B cell (primary cell): ENCODE data around the gene POLR3K. TPM values are rescaled to one million over a fixed set of nuclear protein-coding genes. Genes with fewer than 3 reads are reported as not detected.

ENCODE experiments used
- ATAC-seq: fragments of 200-7000 bp; cut with Tn5 transposase; one replicate; pipeline ENCODE4 v1.10.0; 2021; ENCODE audit warnings: low read depth, mild to moderate bottlenecking, moderate number of reproducible peaks, moderate library complexity
- CTCF ChIA-PET: fragments of 350-600 bp; sonication (Branson Sonifier 250); formaldehyde crosslinking; loops from one replicate; lab custom pipeline; 2021; ENCODE audit warnings: antibody characterized with exemption, inconsistent platforms; lab: Charles Lee
- POLR2A ChIA-PET: fragments of 350-600 bp; sonication (Branson Sonifier 250); formaldehyde crosslinking; loops from one replicate; lab custom pipeline; 2021; ENCODE audit warnings: antibody characterized with exemption; lab: Charles Lee
- DNase-seq: peaks from one replicate; pipeline ENCODE4 v3.0.0; 2013
- H2AFZ ChIP-seq: 2 replicates; pipeline ENCODE4 v1.6.1; 2012; ENCODE audit warnings: mild to moderate bottlenecking, low read depth, low read length; ENCODE audit not compliant: insufficient read depth, poor library complexity, severe bottlenecking
- H3K27ac ChIP-seq, 2 donors: 1 replicate in 1 of 2; 2 replicates in 1 of 2; pipeline ENCODE4 v1.5.1; 2012 to 2013; ENCODE audit warnings: low read length in 2 of 2, mild to moderate bottlenecking in 2 of 2, moderate library complexity in 1 of 2
- H3K27me3 ChIP-seq, 4 experiments: fragments of 200-600 bp in 1 of 4; sonication (generic) in 1 of 4; replicated peaks in 1 of 4; 1 replicate in 2 of 4; 2 replicates in 2 of 4; pipeline versions ENCODE4 v1.6.1 to v1.7.0; 2013 to 2016; ENCODE audit warnings: low read length in 3 of 4, mild to moderate bottlenecking in 2 of 4, mixed read lengths in 1 of 4, moderate library complexity in 1 of 4; ENCODE audit not compliant: insufficient read depth in 4 of 4, control insufficient read depth in 3 of 4; ENCODE audit errors: control extremely low read depth in 1 of 4
- H3K36me3 ChIP-seq, 2 experiments: replicated peaks in 1 of 2; 1 replicate in 1 of 2; 2 replicates in 1 of 2; pipeline versions ENCODE4 v1.6.1 to v1.7.1; 2013; ENCODE audit warnings: low read length in 1 of 2; ENCODE audit not compliant: insufficient read depth in 2 of 2, control insufficient read depth in 1 of 2; ENCODE audit errors: control extremely low read depth in 1 of 2, extremely low read depth in 1 of 2
- H3K4me1 ChIP-seq, 2 donors: fragments of 200-600 bp in 1 of 2; sonication (generic) in 1 of 2; 1 replicate in 1 of 2; 2 replicates in 1 of 2; pipeline versions ENCODE4 v1.5.1 to v1.6.1; 2013 to 2017; ENCODE audit warnings: low read length in 2 of 2; ENCODE audit not compliant: control insufficient read depth in 2 of 2, insufficient read depth in 2 of 2
- H3K4me2 ChIP-seq: replicated peaks from 2 replicates; pipeline ENCODE3; 2012; ENCODE audit warnings: mild to moderate bottlenecking, low read depth, low read length; ENCODE audit not compliant: poor library complexity, severe bottlenecking
- H3K4me3 ChIP-seq, 5 experiments: fragments of 200-600 bp in 1 of 5; sonication (generic) in 1 of 5; 1 replicate in 3 of 5; 2 replicates in 2 of 5; pipeline versions ENCODE4 v1.5.1 to v1.7.0; 2011 to 2016; ENCODE audit warnings: low read length in 4 of 5, mild to moderate bottlenecking in 4 of 5, low read depth in 2 of 5, control low read depth in 1 of 5, moderate library complexity in 1 of 5; ENCODE audit not compliant: insufficient read depth in 1 of 5; ENCODE audit errors: control extremely low read depth in 1 of 5, extremely low read depth in 1 of 5
- H3K79me2 ChIP-seq: fragments of 200-600 bp; sonication (generic); one replicate; pipeline ENCODE4 v1.6.0; 2016; ENCODE audit warnings: low read length; ENCODE audit not compliant: control insufficient read depth, insufficient read depth
- H3K9ac ChIP-seq: fragments of 200-600 bp; sonication (generic); 2 replicates; pipeline ENCODE4 v1.6.1; 2017; ENCODE audit warnings: mild to moderate bottlenecking, low read length, moderate library complexity
- H3K9me3 ChIP-seq, 3 donors: one replicate each; pipeline versions ENCODE4 v1.6.1 to v1.7.1; 2013; ENCODE audit warnings: low read length in 2 of 3; ENCODE audit not compliant: control insufficient read depth in 2 of 3, insufficient read depth in 1 of 3; ENCODE audit errors: control extremely low read depth in 1 of 3
- H4K20me1 ChIP-seq: 2 replicates; pipeline ENCODE4 v1.6.0; 2012; ENCODE audit warnings: mild to moderate bottlenecking, low read length; ENCODE audit not compliant: insufficient read depth, control insufficient read depth, poor library complexity, severe bottlenecking
- H3K27ac Mint-ChIP-seq: one replicate; pipeline ENCODE4 v1.8.0; 2021; ENCODE audit warnings: mixed read lengths
- H3K27me3 Mint-ChIP-seq: one replicate; pipeline ENCODE4 v1.8.0; 2021; ENCODE audit warnings: mixed read lengths
- H3K4me1 Mint-ChIP-seq: one replicate; pipeline ENCODE4 v1.8.0; 2021; ENCODE audit warnings: mixed read lengths
- H3K4me3 Mint-ChIP-seq: one replicate; pipeline ENCODE4 v1.8.0; 2021; ENCODE audit warnings: mixed read lengths
- H3K9me3 Mint-ChIP-seq: one replicate; pipeline ENCODE4 v1.8.0; 2022; ENCODE audit warnings: mixed read lengths; ENCODE audit not compliant: insufficient read depth
- CTCF ChIP-seq: fragments of 200-600 bp; IDR thresholded peaks from one replicate; pipeline ENCODE4 v1.8.0; 2022; ENCODE audit warnings: antibody characterized with exemption, mild to moderate bottlenecking
- EZH2 ChIP-seq: IDR thresholded peaks from 2 replicates; pipeline ENCODE4 v1.6.1; 2012; ENCODE audit warnings: borderline replicate concordance, low read depth, mild to moderate bottlenecking, moderate library complexity, low read length; ENCODE audit not compliant: insufficient read depth, poor library complexity, severe bottlenecking
- WGBS: methylation state at CpG from one replicate; pipeline ENCODE4 v1.1.5; 2013; ENCODE audit warnings: missing lambda C conversion rate; ENCODE audit not compliant: insufficient coverage; 5-methylcytosine and 5-hydroxymethylcytosine counted together
- intact Hi-C: fragments of 100-400 bp; cut with micrococcal nuclease; formaldehyde crosslinking; loops from one replicate; pipeline ENCODE4 v1.10.0; 2022
- polyA plus RNA-seq: library from polyadenylated mRNA; depleted of rRNA; stranded (reverse); fragments of >200 nt; gene quantifications from 2 replicates; pipeline ENCODE4 v1.2.3, GENCODE V29; 2012
- total RNA-seq, 2 donors: library from RNA; stranded (reverse); fragments of 120-200 nt in 1 of 2; gene quantifications; 1 replicate in 1 of 2; 2 replicates in 1 of 2; pipeline versions ENCODE4 v1.2.3 to v1.2.4, GENCODE V29; 2013 to 2022

POLR3K gene
- total and polyA plus RNA-seq, 2 donors (not counting 1 experiment from before 2014, with no cell fraction given): 26.3 to 34.9 TPM

DNA sequence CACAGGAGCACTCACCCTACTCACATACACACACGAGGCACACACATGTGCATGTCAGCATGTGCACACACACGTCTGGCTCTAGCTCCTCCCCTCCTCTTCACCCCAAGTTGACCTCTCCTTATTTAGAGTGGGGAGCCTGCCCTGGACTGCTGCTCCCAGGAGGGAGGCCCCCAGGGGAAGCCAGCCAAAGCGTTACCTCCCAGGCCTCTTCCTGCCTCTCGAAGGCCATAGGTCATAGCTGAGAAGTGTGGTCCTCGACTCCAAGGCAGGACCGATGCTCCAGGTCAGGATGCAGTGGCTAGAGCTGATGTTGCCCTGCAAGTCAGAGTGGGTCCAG lies 18.8 kb downstream of the POLR3K start:
- ChIA-PET CTCF (interaction anchor here (1.4 to 1.9 kb wide), 3 partner anchors 19 to 72 kb away, joined by 5 to 8 read pairs (median 6); partner anchors contain the start of genes POLR3K and SNRNP25), POLR2A (interaction anchor here (0.7 to 1.6 kb wide), 2 partner anchors 15 to 19 kb away, joined by 3 to 5 read pairs; partner anchors contain the start of genes POLR3K and SNRNP25)
- Mint-ChIP-seq H3K9me3 (no peaks in the 10 kb centered on the region), H3K4me3 (peak overlapping the region; percentile 92), H3K4me1 (peaks cover 70% of the 10 kb centered on the region), H3K27ac (peak overlapping the region; percentile 94), H3K27me3 (no peaks in the 10 kb centered on the region)
- intact Hi-C loops: no loop called here
- Histone ChIP-seq H3K9me3 (no peaks in the 10 kb centered on the region), H3K9ac (peak overlapping the region; percentile 73), H3K79me2 (peaks cover 46% of the 10 kb centered on the region), H4K20me1 (no peaks in the 10 kb centered on the region), H2AFZ (peak overlapping the region; percentile 42), H3K4me1 (peaks cover 61 to 68% of the 10 kb centered on the region in 2 donors), H3K36me3 (no peaks in the 10 kb centered on the region), H3K4me2 (peak overlapping the region; percentile 89), H3K27me3 (no peaks in the 10 kb centered on the region), H3K4me3 (peak overlapping the region; percentile 54 to 74 (median 70)), H3K27ac (peak overlapping the region; percentile 91 to 99)
- ATAC-seq: peak; percentile 5
- WGBS: 13% methylated on average over 6 of the region's 6 CpGs
- no peak for DNase-seq
- TF ChIP-seq EZH2 (no peak), CTCF (no peak)

- no peaks in the 10 kb centered on the region for H3K36me3 ChIP-seq
- H3K9ac ChIP-seq: peak overlapping the region; percentile 73
- Mint-ChIP-seq H3K27me3 (no peaks in the 10 kb centered on the region), H3K4me1 (peaks cover 65% of the 10 kb centered on the region), H3K27ac (peak overlapping the region; percentile 94), H3K4me3 (peak overlapping the region; percentile 92), H3K9me3 (no peaks in the 10 kb centered on the region)
- H3K4me1 ChIP-seq: peaks cover 55 to 62% of the 10 kb centered on the region in 2 donors
- 71% methylated on average over 18 of the region's 21 CpGs for WGBS
- no peak for ATAC-seq
- peaks cover 46% of the 10 kb centered on the region for H3K79me2 ChIP-seq
- peak overlapping the region; percentile 42 for H2AFZ ChIP-seq
- peak overlapping the region; percentile 89 for H3K4me2 ChIP-seq
- H3K9me3 ChIP-seq: no peaks in the 10 kb centered on the region
- H3K4me3 ChIP-seq: peak overlapping the region; percentile 54 to 74 (median 70)
- ChIA-PET CTCF (interaction anchor here (1.4 to 1.9 kb wide), 3 partner anchors 19 to 73 kb away, joined by 5 to 8 read pairs (median 6); partner anchors contain the start of genes POLR3K and SNRNP25), POLR2A (interaction anchor here (1.6 kb wide), 1 partner anchor 20 kb away, joined by 5 read pairs; the partner anchor contains the start of genes POLR3K and SNRNP25)
- DNase-seq: peak; percentile 31
- no peaks in the 10 kb centered on the region for H4K20me1 ChIP-seq
- H3K27me3 ChIP-seq: no peaks in the 10 kb centered on the region
- peak overlapping the region; percentile 91 to 99 for H3K27ac ChIP-seq
- intact Hi-C loops: no loop called here
- TF ChIP-seq EZH2 (no peak), CTCF (no peak)
Observed at GRCh38 chr16:33877-34647, 19.3 kb downstream of the POLR3K start.
